ENCODE measurements around the gene GALNT18. TPM values are rescaled to one million over a fixed set of nuclear protein-coding genes. Genes with fewer than 3 reads are reported as not detected.

The GALNT18 gene
- total RNA-seq, 1 experiment from 2014 or later: 14.1 TPM

- Mint-ChIP-seq H3K27me3 (ENCODE audit: insufficient read depth, unreplicated experiment) (no peaks in the 10 kb centered on the region), H3K4me1 (ENCODE audit: insufficient read depth, unreplicated experiment) (peaks cover 8% of the 10 kb centered on the region), H3K36me3 (ENCODE audit: insufficient read depth, unreplicated experiment) (no peaks in the 10 kb centered on the region), H3K9me3 (ENCODE audit: unreplicated experiment) (peaks cover 9% of the 10 kb centered on the region), H3K4me3 (ENCODE audit: unreplicated experiment) (no peak overlapping the region), H3K27ac (ENCODE audit: low read depth, unreplicated experiment) (no peak overlapping the region)
- ChIA-PET POLR2A (no interaction called here), CTCF (no interaction called here)
- TF ChIP-seq, protein P1, sequence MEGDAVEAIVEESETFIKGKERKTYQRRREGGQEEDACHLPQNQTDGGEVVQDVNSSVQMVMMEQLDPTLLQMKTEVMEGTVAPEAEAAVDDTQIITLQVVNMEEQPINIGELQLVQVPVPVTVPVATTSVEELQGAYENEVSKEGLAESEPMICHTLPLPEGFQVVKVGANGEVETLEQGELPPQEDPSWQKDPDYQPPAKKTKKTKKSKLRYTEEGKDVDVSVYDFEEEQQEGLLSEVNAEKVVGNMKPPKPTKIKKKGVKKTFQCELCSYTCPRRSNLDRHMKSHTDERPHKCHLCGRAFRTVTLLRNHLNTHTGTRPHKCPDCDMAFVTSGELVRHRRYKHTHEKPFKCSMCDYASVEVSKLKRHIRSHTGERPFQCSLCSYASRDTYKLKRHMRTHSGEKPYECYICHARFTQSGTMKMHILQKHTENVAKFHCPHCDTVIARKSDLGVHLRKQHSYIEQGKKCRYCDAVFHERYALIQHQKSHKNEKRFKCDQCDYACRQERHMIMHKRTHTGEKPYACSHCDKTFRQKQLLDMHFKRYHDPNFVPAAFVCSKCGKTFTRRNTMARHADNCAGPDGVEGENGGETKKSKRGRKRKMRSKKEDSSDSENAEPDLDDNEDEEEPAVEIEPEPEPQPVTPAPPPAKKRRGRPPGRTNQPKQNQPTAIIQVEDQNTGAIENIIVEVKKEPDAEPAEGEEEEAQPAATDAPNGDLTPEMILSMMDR (IDR thresholded peaks at IDR 0.05; ENCODE audit: unreplicated experiment): no peak
- intact Hi-C loops (cut with micrococcal nuclease): loop anchor here (10.0 kb wide), 1 partner anchor 230 kb away; no protein-coding TSS in a partner anchor
- BruUV-seq (replicated peaks): no TSS peak
- DNase-seq (ENCODE audit: unreplicated experiment): no peak
These were observed 66.6 kb downstream of the GALNT18 start for GRCh38 chr11:11555208-11555607.

GRCh38 chr11:11553573-11553972, 68.2 kb downstream of the GALNT18 start:
- intact Hi-C loops (cut with micrococcal nuclease): loop anchor here (10.0 kb wide), 1 partner anchor 231 kb away; no protein-coding TSS in a partner anchor
- TF ChIP-seq, protein P1 (IDR thresholded peaks at IDR 0.05; ENCODE audit: unreplicated experiment): no peak
- no TSS peak for BruUV-seq (replicated peaks)
- H3K27ac Mint-ChIP-seq (ENCODE audit: low read depth, unreplicated experiment): no peak overlapping the region
- no peaks in the 10 kb centered on the region for H3K9me3 Mint-ChIP-seq (ENCODE audit: unreplicated experiment)
- peaks cover 8% of the 10 kb centered on the region for H3K4me1 Mint-ChIP-seq (ENCODE audit: insufficient read depth, unreplicated experiment)
- H3K36me3 Mint-ChIP-seq (ENCODE audit: insufficient read depth, unreplicated experiment): no peaks in the 10 kb centered on the region
- ChIA-PET CTCF (interaction anchor here (0.6 kb wide), 1 partner anchor 1174 kb away, joined by 3 read pairs; no protein-coding TSS in a partner anchor), POLR2A (interaction anchor here (0.7 kb wide), 1 partner anchor 31 kb away, joined by 3 read pairs; no protein-coding TSS in a partner anchor)
- no peak for DNase-seq (ENCODE audit: unreplicated experiment)
- no peak overlapping the region for H3K4me3 Mint-ChIP-seq (ENCODE audit: unreplicated experiment)
- H3K27me3 Mint-ChIP-seq (ENCODE audit: insufficient read depth, unreplicated experiment): no peaks in the 10 kb centered on the region

DNA sequence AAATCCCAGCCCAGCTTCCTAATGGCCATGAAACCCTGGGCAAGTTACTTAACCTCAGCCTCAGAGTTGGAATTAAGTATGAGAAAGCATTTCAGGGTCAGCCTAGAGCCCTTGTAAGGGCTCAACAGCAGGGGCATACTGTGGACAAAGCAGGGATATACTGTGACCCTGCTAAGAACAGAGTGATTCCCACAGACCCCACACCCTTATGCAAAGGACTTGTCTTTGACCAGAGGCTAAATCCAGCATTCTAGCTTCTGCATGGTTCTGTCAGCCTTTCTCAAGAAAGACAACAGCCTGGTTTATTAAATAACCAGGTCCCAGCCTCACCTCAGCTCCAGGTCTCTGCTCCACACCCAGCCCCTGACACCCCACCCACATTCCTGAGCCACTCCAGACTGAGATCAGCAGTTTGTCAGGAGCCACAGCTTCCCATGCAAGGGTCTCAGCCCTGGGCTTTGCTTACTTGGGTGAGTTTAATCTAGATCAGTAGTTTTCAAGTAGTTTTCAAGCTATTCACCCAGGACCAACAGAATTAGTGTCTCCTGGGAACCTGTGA, 69.2 kb downstream of the GALNT18 start:
- TF ChIP-seq, protein P1 (IDR thresholded peaks at IDR 0.05; ENCODE audit: unreplicated experiment): no peak
- H3K36me3 Mint-ChIP-seq (ENCODE audit: insufficient read depth, unreplicated experiment): no peaks in the 10 kb centered on the region
- intact Hi-C loops (cut with micrococcal nuclease): loop anchor here (10.0 kb wide), 1 partner anchor 232 kb away; no protein-coding TSS in a partner anchor
- H3K9me3 Mint-ChIP-seq (ENCODE audit: unreplicated experiment): no peaks in the 10 kb centered on the region
- CTCF ChIA-PET: interaction anchor here (0.7 kb wide), 1 partner anchor 15 kb away, joined by 3 read pairs; no protein-coding TSS in a partner anchor
- no peak for DNase-seq (ENCODE audit: unreplicated experiment)
- H3K4me1 Mint-ChIP-seq (ENCODE audit: insufficient read depth, unreplicated experiment): peaks cover 8% of the 10 kb centered on the region
- no peak overlapping the region for H3K27ac Mint-ChIP-seq (ENCODE audit: low read depth, unreplicated experiment)
- no peaks in the 10 kb centered on the region for H3K27me3 Mint-ChIP-seq (ENCODE audit: insufficient read depth, unreplicated experiment)
- no TSS peak for BruUV-seq (replicated peaks)
- H3K4me3 Mint-ChIP-seq (ENCODE audit: unreplicated experiment): no peak overlapping the region
- POLR2A ChIA-PET: interaction anchor here (0.7 to 1.1 kb wide), 3 partner anchors 32 to 75 kb away, joined by 3 to 4 read pairs (median 3); partner anchors contain the start of gene GALNT18

- Mint-ChIP-seq H3K27ac (ENCODE audit: low read depth, unreplicated experiment) (no peak overlapping the region), H3K9me3 (ENCODE audit: unreplicated experiment) (no peaks in the 10 kb centered on the region), H3K36me3 (ENCODE audit: insufficient read depth, unreplicated experiment) (no peaks in the 10 kb centered on the region), H3K4me3 (ENCODE audit: unreplicated experiment) (no peak overlapping the region), H3K4me1 (ENCODE audit: insufficient read depth, unreplicated experiment) (peaks cover 14% of the 10 kb centered on the region), H3K27me3 (ENCODE audit: insufficient read depth, unreplicated experiment) (no peaks in the 10 kb centered on the region)
- BruUV-seq (replicated peaks): no TSS peak
- POLR2A ChIA-PET: no interaction called here
- no peak for DNase-seq (ENCODE audit: unreplicated experiment)
- TF ChIP-seq, protein P1 (IDR thresholded peaks at IDR 0.05; ENCODE audit: unreplicated experiment): no peak
- CTCF ChIA-PET: no interaction called here
- intact Hi-C loops (cut with micrococcal nuclease): loop anchor here (10.0 kb wide), 1 partner anchor 234 kb away; no protein-coding TSS in a partner anchor
These were observed 71.3 kb downstream of the GALNT18 start for GRCh38 chr11:11550534-11550933.

All from MCF 10A (cell line).